Keratinocyte (primary cell): Measurements from ENCODE around the gene MPV17L2. TPM values are rescaled to one million over a fixed set of nuclear protein-coding genes. Genes with fewer than 3 reads are reported as not detected.
A peak's percentile ranks its signal among the peaks of the same experiment; 100 is the strongest.

Experiments
- DNase-seq: peaks from one replicate; pipeline ENCODE4 v3.0.0-alpha.2; 2011; ENCODE audit warnings: low read depth, missing footprints, low spot score
- FAIRE-seq: peaks from 2 replicates; lab custom pipeline; 2011; peaks lifted over from hg19 to GRCh38; lab: Jason Lieb, UNC
- H2AFZ ChIP-seq: 2 replicates; pipeline ENCODE4 v1.6.0; 2012; ENCODE audit warnings: low read length, control low read depth, inconsistent platforms; ENCODE audit not compliant: control insufficient read depth
- H3K27ac ChIP-seq: 2 replicates; pipeline ENCODE4 v1.5.1; 2011; ENCODE audit warnings: low read length; ENCODE audit not compliant: control insufficient read depth, insufficient read depth
- H3K27me3 ChIP-seq: 3 replicates; pipeline ENCODE4 v1.6.0; 2011; ENCODE audit warnings: low read length; ENCODE audit not compliant: control insufficient read depth, insufficient read depth; ENCODE audit errors: extremely low read depth
- H3K36me3 ChIP-seq, 2 experiments: 2 replicates in 1 of 2; 3 replicates in 1 of 2; pipeline ENCODE4 v1.5.1; 2011; ENCODE audit warnings: low read length in 2 of 2, mild to moderate bottlenecking in 1 of 2; ENCODE audit not compliant: control insufficient read depth in 2 of 2, insufficient read depth in 2 of 2; ENCODE audit errors: extremely low read depth in 1 of 2
- H3K4me1 ChIP-seq: 3 replicates; pipeline ENCODE4 v1.5.1; 2011; ENCODE audit warnings: low read length; ENCODE audit not compliant: control insufficient read depth, insufficient read depth; ENCODE audit errors: extremely low read depth
- H3K4me2 ChIP-seq: 3 replicates; pipeline ENCODE4 v1.6.0; 2011; ENCODE audit warnings: low read depth, low read length; ENCODE audit not compliant: control insufficient read depth, insufficient read depth; ENCODE audit errors: extremely low read depth
- H3K4me3 ChIP-seq, 3 experiments: fragments of 200-600 bp in 1 of 3; sonication (generic) in 1 of 3; 2 replicates in 2 of 3; 3 replicates in 1 of 3; pipeline ENCODE4 v1.5.1; 2011 to 2016; ENCODE audit warnings: low read length in 3 of 3, mild to moderate bottlenecking in 3 of 3, control low read depth in 2 of 3, inconsistent platforms in 1 of 3, low read depth in 1 of 3, mixed read lengths in 1 of 3, mixed run types in 1 of 3, moderate library complexity in 1 of 3; ENCODE audit not compliant: control insufficient read depth in 2 of 3, insufficient read depth in 2 of 3; ENCODE audit errors: extremely low read depth in 1 of 3
- H3K79me2 ChIP-seq: 2 replicates; pipeline ENCODE4 v1.6.0; 2012; ENCODE audit warnings: low read length; ENCODE audit not compliant: control insufficient read depth, insufficient read depth
- H3K9ac ChIP-seq: 3 replicates; pipeline ENCODE4 v1.6.0; 2011; ENCODE audit warnings: low read length; ENCODE audit not compliant: control insufficient read depth, insufficient read depth; ENCODE audit errors: extremely low read depth
- H3K9me1 ChIP-seq: 3 replicates; pipeline ENCODE4 v1.6.0; 2011; ENCODE audit warnings: low read length; ENCODE audit not compliant: control insufficient read depth, insufficient read depth; ENCODE audit errors: extremely low read depth
- H3K9me3 ChIP-seq: 2 replicates; pipeline ENCODE4 v1.5.1; 2012; ENCODE audit warnings: low read depth, low read length; ENCODE audit not compliant: control insufficient read depth
- H4K20me1 ChIP-seq: 3 replicates; pipeline ENCODE4 v1.6.0; 2011; ENCODE audit warnings: low read length; ENCODE audit not compliant: control insufficient read depth, insufficient read depth; ENCODE audit errors: extremely low read depth
- CTCF ChIP-seq, 3 experiments: IDR thresholded peaks in 1 of 3; conservative IDR thresholded peaks in 1 of 3; optimal IDR thresholded peaks in 1 of 3; 2 replicates in 2 of 3; 3 replicates in 1 of 3; pipeline versions ENCODE3 to v1.5.1; 2011; ENCODE audit warnings: low read length in 3 of 3, mild to moderate bottlenecking in 3 of 3, moderate library complexity in 2 of 3, control low read depth in 1 of 3, inconsistent platforms in 1 of 3; ENCODE audit not compliant: insufficient read depth in 2 of 3; ENCODE audit errors: extremely low read depth in 1 of 3
- EZH2 ChIP-seq: IDR thresholded peaks from one replicate; pipeline ENCODE4 v1.6.1; 2012; ENCODE audit warnings: inconsistent platforms, mild to moderate bottlenecking, low read length, moderate library complexity
- dilution Hi-C: fragments of 300-500 bp; cut with MboI; formaldehyde crosslinking; loops from one replicate; pipeline ENCODE4 v1.7.0; 2020; ENCODE audit warnings: low sequenced_read_pairs; ENCODE audit not compliant: extremely low pct_ligation_motif_present
- polyA plus RNA-seq, 5 experiments: library from polyadenylated mRNA; depleted of rRNA in 3 of 5; stranded (reverse) in 3 of 5; stranded (forward) in 1 of 5; unstranded in 1 of 5; fragments of >200 nt; gene quantifications; 1 replicate in 1 of 5; 2 replicates in 3 of 5; 3 replicates in 1 of 5; pipeline versions ENCODE4 v1.2.1 to v1.2.3, GENCODE V29; 2011 to 2012; ENCODE audit warnings: missing spikeins in 2 of 5, low read depth in 1 of 5, low replicate concordance in 1 of 5

MPV17L2 gene
- polyA plus RNA-seq, 1 donor (not counting 4 experiments of a cell fraction or from before 2014, with no cell fraction given): 26.3 TPM

GRCh38 chr19:18223860-18224524 lies 31.0 kb downstream of the MPV17L2 start:
- FAIRE-seq (no peak), DNase-seq (no peak)
- Histone ChIP-seq H3K9ac (no peak overlapping the region), H3K9me1 (no peaks in the 10 kb centered on the region), H3K36me3 (no peaks in the 10 kb centered on the region), H4K20me1 (no peaks in the 10 kb centered on the region), H2AFZ (peak overlapping the region; percentile 62), H3K4me2 (peak overlapping the region; percentile 74), H3K27me3 (peaks cover 31% of the 10 kb centered on the region), H3K4me1 (peaks cover 7% of the 10 kb centered on the region), H3K4me3 (peak overlapping the region in 2 of 3 experiments; percentile 12 to 46), H3K9me3 (no peaks in the 10 kb centered on the region), H3K79me2 (no peaks in the 10 kb centered on the region), H3K27ac (no peak overlapping the region)
- dilution Hi-C loops: no loop called here
- no peak for TF ChIP-seq EZH2
- TF ChIP-seq CTCF (optimal IDR thresholded peaks at IDR 0.05 in 1 of 3, IDR thresholded peaks at IDR 0.05 in 1 of 3, conservative IDR thresholded peaks at IDR 0.05 in 1 of 3; ENCODE audit: extremely low read depth in 1 of 3, insufficient read depth in 2 of 3, low read length in 3 of 3): no peak

GRCh38 chr19:18224525-18225354 lies 31.7 kb downstream of the MPV17L2 start:
- no peaks in the 10 kb centered on the region for H4K20me1 ChIP-seq
- TF ChIP-seq EZH2 (no peak), CTCF (optimal IDR thresholded peaks at IDR 0.05 in 1 of 3, IDR thresholded peaks at IDR 0.05 in 1 of 3, conservative IDR thresholded peaks at IDR 0.05 in 1 of 3; ENCODE audit: extremely low read depth in 1 of 3, insufficient read depth in 2 of 3, low read length in 3 of 3) (peak in 1 of 3 experiments; percentile 16)
- no peaks in the 10 kb centered on the region for H3K9me1 ChIP-seq
- DNase-seq (peak; percentile 97), FAIRE-seq (peak; percentile 94)
- H2AFZ ChIP-seq: peak overlapping the region; percentile 51
- no peaks in the 10 kb centered on the region for H3K36me3 ChIP-seq
- peak overlapping the region in 2 of 3 experiments; percentile 12 to 49 for H3K4me3 ChIP-seq
- H3K4me2 ChIP-seq: peak overlapping the region; percentile 74
- peak overlapping the region; percentile 33 for H3K9ac ChIP-seq
- H3K4me1 ChIP-seq: peaks cover 7% of the 10 kb centered on the region
- H3K27me3 ChIP-seq: peaks cover 31% of the 10 kb centered on the region
- H3K79me2 ChIP-seq: no peaks in the 10 kb centered on the region
- no peak overlapping the region for H3K27ac ChIP-seq
- no peaks in the 10 kb centered on the region for H3K9me3 ChIP-seq
- dilution Hi-C loops: no loop called here
